Measurements from ENCODE around the gene ELOVL5.
"Not testable (repeated sequence)": the region's sequence is repeated elsewhere in the genome, so short reads cannot be mapped to it uniquely, and the experiment has no call there.

Gene ELOVL5
- total RNA-seq: 124 to 152 reads per million in 2 donors

DNA sequence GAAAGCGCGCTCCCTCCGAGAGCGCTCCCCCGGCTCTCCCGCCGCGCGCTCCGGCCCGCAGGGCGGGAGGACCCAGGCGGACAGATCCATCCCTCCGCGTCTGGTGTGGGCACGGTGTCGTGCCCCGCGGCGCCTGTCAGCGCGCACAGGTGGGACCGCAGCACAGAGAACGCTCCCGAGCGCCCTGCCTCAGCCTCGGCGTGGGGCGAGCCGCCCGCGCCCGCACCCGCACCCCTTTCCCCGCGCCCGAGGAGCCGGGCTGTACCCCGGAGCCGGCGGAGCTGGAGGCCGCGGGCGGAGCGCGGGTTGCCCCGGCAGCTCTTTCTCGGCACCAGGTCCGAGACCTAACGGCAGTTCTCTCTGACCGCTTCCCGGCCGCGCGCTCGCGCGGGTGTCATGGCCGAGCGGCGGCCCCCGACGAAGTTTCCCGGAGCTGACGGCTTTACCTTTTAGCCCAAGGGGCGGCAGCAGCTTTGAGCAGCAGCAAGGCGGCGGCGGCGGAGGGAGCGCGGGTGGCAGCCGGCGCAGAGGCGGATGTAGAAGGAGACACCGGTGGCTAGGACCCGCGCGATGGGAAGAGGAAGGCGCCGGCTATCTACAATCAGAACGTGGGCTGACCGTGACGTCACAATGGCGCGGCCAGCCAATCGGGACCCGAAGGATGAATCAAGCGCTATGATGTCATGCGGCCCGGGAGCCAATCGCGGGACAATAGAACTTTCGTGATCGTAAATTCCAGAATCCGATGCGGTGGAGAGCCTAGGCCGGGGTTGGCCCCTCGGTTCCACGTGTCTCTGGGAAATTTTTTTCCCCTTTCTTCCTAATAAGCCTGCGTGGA is at the start of gene ELOVL5:
Gene ELOVL5, minus strand, starts transcription at position 580 of the 838 bp plus-strand sequence. CDS start 53,251 bp downstream, outside the sequence.
- DNase-seq: peak; percentile 96

- no peak for DNase-seq
Measured at GRCh38 chr6:53397283-53397682, 48.5 kb upstream of the ELOVL5 start.

DNA sequence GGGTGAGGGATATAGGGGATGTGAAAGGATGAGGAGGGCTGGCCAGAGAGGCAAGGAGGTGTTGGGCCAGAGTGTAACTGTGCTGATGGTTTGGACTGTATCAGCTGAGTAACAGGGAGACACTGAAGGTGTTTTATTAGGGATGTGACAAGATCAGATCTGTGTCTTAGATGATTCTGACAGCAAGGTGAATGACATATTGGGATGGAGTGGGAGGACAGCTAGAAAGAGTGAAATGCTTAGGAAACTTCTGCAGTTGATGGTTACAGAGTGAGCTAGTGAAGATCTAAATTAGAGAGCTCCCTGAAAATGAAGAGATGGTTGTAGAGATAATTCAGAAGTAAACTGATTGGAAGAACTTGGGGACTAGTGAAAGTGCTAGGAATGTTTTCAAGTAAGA is 47.2 kb upstream of the ELOVL5 start:
- DNase-seq: no peak

DNA sequence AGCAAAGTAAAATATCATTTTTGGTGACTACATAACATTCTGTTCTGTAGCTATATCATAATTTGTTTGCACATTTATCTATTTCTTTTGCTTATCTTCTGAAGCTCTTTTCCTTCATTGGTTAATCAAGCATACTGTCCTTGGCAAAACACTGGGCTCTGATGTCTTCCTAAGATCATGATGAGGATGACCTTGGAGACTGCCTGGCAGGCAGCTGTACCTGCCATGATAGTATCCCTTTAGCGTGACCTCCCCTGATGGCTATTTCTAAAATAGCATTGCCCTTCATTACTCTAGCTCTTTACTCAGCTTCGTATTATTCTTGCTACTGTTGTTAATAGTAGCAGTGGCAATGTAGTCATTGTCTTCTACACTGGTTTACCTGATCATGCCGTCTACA is 46.0 kb upstream of the ELOVL5 start:
- no peak for DNase-seq

- DNase-seq: no peak
Measured at GRCh38 chr6:53391170-53391569, 42.4 kb upstream of the ELOVL5 start.

DNA sequence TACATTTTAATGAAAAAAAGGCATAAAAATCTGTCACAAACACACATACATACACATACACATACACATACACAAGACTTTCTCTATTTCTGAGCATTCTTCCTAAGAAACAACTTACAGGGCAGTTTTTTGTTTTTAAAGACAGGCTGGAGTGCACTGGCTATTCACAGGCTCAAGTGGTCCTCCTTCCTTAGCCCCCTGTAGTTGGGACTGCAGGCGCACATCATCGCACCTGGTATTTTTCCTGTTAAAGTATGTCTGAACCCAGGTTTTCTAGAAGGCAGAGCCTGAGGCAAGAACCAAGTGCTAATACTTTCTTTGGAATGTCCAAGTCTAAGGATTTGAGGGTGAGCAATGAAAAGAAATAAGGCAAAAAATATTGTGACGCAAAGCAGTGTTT is 41.3 kb upstream of the ELOVL5 start:
- no peak for DNase-seq

DNA sequence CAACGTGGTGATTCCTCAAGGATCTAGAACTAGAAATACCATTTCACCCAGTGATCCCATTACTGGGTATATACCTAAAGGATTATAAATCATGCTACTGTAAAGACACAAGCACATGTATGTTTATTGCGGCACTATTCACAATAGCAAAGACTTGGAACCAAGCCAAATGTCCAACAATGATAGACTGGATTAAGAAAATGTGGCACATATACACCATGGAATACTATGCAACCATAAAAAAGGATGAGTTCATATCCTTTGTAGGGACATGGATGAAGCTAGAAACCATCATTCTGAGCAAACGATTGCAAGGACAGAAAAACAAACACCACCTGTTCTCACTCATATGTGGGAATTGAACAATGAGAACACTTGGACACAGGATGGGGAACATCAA is 39.9 kb upstream of the ELOVL5 start:
- not testable (repeated sequence) for DNase-seq

DNA sequence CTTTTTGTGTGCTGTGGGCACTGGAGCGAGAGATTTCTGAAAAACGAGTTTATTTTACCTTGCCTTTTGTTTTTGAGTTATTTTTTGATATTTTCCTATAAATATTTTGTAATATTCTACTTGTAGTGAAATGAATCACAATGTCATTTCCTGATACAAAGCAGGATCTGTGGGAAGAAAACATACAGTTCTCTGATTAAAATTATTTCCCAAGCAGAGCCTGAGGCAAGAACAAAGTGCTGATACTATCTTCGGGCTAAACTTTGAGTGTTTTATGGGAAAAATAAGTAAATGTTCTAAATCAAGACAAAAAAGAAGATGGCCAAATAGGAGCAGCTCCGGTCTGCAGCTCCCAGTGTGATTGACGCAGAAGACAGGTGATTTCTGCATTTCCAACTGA is 33.7 kb upstream of the ELOVL5 start:
- no peak for DNase-seq

DNA sequence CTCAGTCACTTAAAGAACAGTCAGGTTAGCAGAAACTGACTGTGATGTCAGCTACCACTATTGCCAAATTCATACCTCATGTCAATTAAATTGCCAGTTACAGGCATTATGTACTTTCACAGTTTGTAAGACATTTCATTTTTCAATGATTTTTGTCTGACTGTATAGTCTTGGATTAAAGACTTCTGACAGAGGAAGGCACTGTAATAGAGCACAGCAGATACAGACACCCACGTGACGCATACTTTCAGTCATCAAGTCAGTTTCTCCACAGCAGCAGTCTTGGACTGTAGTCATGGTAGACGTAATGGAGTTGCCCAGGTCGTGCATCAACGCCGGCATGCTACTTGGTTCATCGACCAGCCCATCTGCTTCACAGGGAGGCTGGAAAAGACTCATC is 29.5 kb upstream of the ELOVL5 start:
- DNase-seq: no peak

GRCh38 chr6:53377793-53378192 is 29.0 kb upstream of the ELOVL5 start:
- DNase-seq: no peak

- no peak for DNase-seq
Measured at GRCh38 chr6:53377289-53377688, 28.5 kb upstream of the ELOVL5 start.

GRCh38 chr6:53376661-53377226 is 28.0 kb upstream of the ELOVL5 start:
- DNase-seq: no peak

DNA sequence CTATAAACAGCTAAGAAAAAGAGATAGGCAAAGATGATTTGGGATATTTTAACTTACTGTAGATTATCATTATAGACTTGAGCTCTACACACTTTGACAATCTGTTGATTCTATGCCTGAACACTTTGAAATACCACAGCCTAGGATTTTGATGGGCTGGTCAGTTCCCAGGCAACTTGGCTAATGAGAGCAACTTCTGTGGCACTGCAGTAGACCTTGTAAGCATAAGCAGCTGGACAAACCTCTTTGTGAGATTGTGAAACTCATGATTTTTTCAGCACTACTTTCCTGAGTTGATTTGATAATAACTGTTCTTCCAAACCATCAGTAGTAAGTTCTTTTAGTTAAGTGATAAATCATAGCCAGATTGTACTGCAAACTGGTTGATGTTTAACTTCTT is 27.1 kb upstream of the ELOVL5 start:
- no peak for DNase-seq

DNA sequence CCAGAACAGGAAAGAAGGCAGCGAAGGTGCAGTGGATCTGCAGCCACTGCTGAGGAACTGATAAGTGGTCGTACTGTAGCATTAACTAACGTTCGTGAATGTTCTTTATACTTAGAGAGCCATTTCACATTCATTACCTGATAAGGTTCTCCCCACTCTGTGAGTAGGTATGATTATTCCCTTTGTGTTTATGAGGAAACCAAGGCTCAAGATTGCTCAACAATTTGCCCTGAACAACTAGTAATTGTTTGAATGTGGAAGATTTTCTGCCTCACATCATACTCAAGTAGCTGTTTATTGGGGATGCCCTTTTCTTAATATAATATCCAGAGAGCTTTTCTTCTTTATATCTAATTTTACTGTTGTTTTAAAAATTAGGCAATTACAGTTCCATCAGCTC is 24.9 kb upstream of the ELOVL5 start:
- no peak for DNase-seq

DNA sequence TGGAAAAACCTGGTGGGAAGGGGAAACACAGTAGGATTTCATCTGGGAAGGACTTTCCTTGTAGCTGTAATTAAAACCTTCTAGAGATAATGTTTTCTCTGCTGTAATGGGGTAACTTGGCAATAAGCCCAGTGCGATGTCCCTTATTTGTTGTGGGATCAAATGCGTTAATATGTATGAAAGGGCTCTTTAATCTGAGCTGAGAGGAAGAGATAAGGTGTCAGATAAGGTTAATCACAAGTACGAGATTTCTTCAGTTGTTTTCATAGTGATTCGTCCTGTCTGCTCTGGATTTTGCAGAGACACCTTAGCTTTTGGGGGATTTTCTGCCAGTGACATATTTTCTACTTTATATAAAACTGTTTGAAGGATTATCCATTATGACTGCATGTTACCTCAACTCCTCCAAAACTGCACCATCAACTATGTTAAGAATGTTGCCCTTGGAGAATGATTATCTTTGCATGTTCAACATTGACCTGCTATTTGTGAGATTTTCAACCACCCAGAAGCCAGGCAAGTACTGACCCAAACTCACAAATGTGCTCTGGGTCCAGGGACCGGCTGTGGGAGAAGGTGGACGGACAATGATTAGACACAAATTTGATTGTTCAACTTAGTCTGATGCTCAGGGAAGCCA is 21.2 kb upstream of the ELOVL5 start:
- DNase-seq: no peak

GRCh38 chr6:53369051-53369450 is 20.3 kb upstream of the ELOVL5 start:
- DNase-seq: no peak

DNA sequence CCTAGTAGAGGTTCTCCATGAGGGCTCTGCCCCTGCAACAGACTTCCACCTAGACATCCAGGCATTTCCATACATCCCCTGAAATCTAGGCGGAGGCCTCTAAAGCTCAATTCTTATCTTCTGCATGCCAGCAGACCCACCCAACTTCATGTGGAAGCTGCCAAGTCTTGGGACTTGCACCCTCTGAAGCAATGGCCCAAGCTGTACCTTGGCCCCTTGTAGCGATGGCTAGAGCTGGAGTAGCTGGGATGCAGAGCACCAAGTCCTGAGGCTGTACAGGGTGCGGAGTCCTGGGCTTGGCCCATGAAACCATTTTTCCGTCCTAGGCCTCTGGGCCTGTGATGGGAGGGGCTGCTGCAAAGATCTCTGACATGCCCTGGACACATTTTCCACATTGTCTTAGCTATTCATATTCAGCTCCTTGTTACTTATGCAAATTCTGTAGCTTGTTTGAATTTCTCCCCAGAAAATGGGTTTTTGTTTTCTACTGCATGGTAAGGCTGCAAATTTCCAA is 17.4 kb upstream of the ELOVL5 start:
- no peak for DNase-seq

GRCh38 chr6:53363341-53364079 is 14.8 kb upstream of the ELOVL5 start:
- no peak for DNase-seq

DNA sequence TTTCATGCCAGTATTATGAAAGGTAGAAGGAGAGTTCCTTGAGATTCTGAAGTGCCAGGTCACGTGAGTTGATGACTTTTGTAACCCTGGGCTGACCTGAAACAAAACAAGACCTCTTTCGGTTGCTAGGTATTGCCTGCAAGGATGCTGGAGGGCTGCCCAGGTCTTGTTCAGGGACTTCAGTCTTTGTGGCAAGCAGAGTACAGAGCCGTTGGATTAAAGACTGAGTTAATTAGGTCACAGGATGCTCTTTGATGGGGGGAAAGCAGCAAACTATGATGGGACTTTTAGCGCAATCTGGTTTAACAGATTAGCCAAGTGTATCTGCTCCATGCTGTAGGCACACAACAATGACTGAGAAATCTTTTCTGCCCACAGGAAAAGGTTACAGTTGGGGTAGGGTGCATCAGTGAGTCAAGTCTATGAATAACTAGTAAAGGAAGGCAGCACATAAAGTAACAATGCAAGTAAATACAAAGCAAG is 12.8 kb upstream of the ELOVL5 start:
- DNase-seq: no peak

GRCh38 chr6:53360093-53360912 is 11.6 kb upstream of the ELOVL5 start:
- DNase-seq: no peak

GRCh38 chr6:53359843-53360092 is 11.0 kb upstream of the ELOVL5 start:
- DNase-seq: no peak

DNA sequence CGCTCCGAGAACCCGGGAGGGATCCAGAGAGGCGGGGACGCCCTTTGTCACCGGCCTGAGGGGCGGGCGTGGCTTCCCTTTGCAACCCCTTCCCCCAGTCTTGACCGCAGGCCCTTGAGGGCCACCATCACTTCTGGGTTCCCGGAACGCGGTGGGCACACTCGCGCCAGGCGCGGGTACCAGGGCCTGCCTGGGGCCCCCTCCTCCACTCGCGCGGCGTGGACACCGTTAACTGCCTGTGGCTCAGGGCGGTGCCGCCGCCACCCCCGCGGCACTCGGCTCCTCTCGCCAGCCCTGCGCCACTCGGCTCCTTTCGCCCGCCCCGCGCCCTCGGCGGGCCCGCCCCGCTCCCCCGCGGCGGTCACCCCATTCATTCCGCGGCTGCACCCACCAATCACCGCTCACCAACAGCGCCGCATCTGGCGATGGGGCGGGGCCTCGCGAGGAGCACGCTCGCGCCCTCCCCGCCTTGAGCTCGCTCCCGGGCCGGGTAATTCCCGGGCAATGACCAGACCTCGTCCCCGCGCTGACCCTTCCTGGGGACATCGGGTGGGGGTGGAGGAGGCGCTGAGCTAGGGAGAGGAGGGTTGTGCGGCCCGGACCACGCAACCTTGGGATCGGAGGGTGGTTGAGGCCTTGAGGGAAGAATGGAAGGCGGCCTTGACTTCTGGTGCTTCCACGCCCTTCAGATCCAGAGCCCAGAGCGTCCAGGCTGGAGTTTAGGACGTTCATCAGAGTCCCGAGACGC is 10.5 kb upstream of the ELOVL5 start:
- DNase-seq: peak; percentile 85

Measured in activated gamma-delta T cell (primary cell).